Esophagus muscularis mucosa (tissue), 4 donors: Measurements from ENCODE around the gene RAB11FIP4. TPM values are rescaled to one million over a fixed set of nuclear protein-coding genes. Genes with fewer than 3 reads are reported as not detected.

Source experiments
- DNase-seq: peaks from one replicate; pipeline ENCODE4 v3.0.0-alpha.2; 2017; ENCODE audit errors: extremely low spot score
- H3K27ac ChIP-seq, 4 donors: fragments of 200-600 bp; sonication (generic); replicated peaks in 1 of 4; 1 replicate in 3 of 4; 2 replicates in 1 of 4; pipeline ENCODE4 v1.5.1; 2016 to 2019; ENCODE audit warnings: mild to moderate bottlenecking in 1 of 4
- H3K27me3 ChIP-seq, 4 donors: fragments of 200-600 bp; sonication (generic); one replicate each; pipeline versions ENCODE4 v1.5.1 to v1.6.0; 2016 to 2019
- H3K36me3 ChIP-seq, 4 donors: fragments of 200-600 bp; sonication (generic); one replicate each; pipeline ENCODE4 v1.5.1; 2016 to 2019
- H3K4me1 ChIP-seq, 4 donors: fragments of 200-600 bp; sonication (generic); one replicate each; pipeline ENCODE4 v1.5.1; 2016 to 2019
- H3K4me3 ChIP-seq, 4 donors: fragments of 200-600 bp; sonication (generic); 1 replicate in 2 of 4; 2 replicates in 2 of 4; pipeline ENCODE4 v1.5.1; 2016 to 2019; ENCODE audit warnings: mild to moderate bottlenecking in 4 of 4, moderate library complexity in 1 of 4
- H3K9me3 ChIP-seq, 4 donors: fragments of 200-600 bp; sonication (generic); 1 replicate in 3 of 4; 2 replicates in 1 of 4; pipeline ENCODE4 v1.5.1; 2016 to 2019
- EP300 ChIP-seq: sonication (generic); formaldehyde crosslinking; IDR thresholded peaks from one replicate; pipeline ENCODE4 v1.6.1; 2017; ENCODE audit warnings: antibody characterized with exemption
- POLR2A ChIP-seq: fragments of 450-650 bp; IDR thresholded peaks from one replicate; pipeline ENCODE4 v1.6.1; 2017; ENCODE audit warnings: antibody characterized with exemption, moderate library complexity, mild to moderate bottlenecking, low read depth
- POLR2AphosphoS5 ChIP-seq, 2 donors: sonication (generic); formaldehyde crosslinking; IDR thresholded peaks; one replicate each; pipeline ENCODE4 v1.6.1; 2017; ENCODE audit warnings: antibody characterized with exemption in 2 of 2
- WGBS: methylation state at CpG from one replicate; pipeline ENCODE4 v1.1.5; 2018; 5-methylcytosine and 5-hydroxymethylcytosine counted together
- intact Hi-C: fragments of 100-400 bp; cut with DNase I; formaldehyde crosslinking; loops from one replicate; pipeline ENCODE4 v1.15.1; 2023
- total RNA-seq, 4 donors: library from RNA; depleted of rRNA; stranded (reverse); fragments of >200 nt; gene quantifications; one replicate each; pipeline versions ENCODE4 v1.1.0 to v1.2.1, GENCODE V29; 2016
- TF ChIP-seq, protein P1 (sequence below), 3 experiments: fragments of 200-600 bp in 2 of 3; fragments of 450-650 bp in 1 of 3; sonication (generic) in 2 of 3; IDR thresholded peaks; one replicate each; pipeline ENCODE4 v1.5.1; 2017 to 2019; ENCODE audit warnings: antibody characterized with exemption in 3 of 3, mild to moderate bottlenecking in 2 of 3, moderate library complexity in 1 of 3

Gene RAB11FIP4
- total RNA-seq, 4 donors from 2014 or later = 0.75 to 2.3 (median 1.7) TPM

DNA sequence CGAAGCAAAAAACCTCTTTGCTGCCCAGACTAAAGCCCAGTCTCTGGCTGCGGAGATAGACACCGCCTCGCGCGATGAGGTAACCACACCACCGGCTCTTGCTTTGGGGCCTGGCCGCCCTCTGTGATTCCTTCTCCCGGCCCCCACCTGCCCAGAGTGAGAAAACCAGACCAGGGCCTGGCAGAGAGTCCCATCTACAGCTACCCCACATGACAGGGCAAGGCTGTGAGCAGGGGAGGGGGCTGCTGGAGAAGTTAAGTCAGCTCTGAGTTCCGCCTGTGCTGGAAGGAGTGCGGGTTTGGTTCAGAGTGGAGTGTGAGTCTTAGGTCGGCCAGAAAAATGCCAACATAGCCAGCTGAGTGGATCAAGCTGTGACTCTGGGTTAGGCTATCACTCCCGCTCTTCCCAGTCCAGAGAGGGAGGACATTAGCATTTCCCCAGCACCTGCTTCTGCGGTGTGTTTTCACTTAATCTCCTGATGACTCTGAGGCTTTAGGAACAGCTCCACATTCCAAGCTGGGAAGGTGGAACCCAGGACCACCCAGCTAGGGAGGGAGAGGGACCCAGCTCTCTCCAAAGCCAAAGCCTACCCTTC is 139.0 kb downstream of the RAB11FIP4 start:
- intact Hi-C loops = no loop called here
- Histone ChIP-seq H3K27me3 (no peaks in the 10 kb centered on the region), H3K4me1 (peaks cover 0 to 16% (median 7%) of the 10 kb centered on the region in 4 donors), H3K4me3 (no peak overlapping the region), H3K36me3 (peaks cover 0 to 26% (median 4%) of the 10 kb centered on the region in 4 donors), H3K27ac (no peak overlapping the region), H3K9me3 (no peaks in the 10 kb centered on the region)
- no peak for TF ChIP-seq POLR2AphosphoS5 (IDR thresholded peaks at IDR 0.05)
- no peak for TF ChIP-seq EP300
- no peak for TF ChIP-seq POLR2A
- TF ChIP-seq, protein P1, sequence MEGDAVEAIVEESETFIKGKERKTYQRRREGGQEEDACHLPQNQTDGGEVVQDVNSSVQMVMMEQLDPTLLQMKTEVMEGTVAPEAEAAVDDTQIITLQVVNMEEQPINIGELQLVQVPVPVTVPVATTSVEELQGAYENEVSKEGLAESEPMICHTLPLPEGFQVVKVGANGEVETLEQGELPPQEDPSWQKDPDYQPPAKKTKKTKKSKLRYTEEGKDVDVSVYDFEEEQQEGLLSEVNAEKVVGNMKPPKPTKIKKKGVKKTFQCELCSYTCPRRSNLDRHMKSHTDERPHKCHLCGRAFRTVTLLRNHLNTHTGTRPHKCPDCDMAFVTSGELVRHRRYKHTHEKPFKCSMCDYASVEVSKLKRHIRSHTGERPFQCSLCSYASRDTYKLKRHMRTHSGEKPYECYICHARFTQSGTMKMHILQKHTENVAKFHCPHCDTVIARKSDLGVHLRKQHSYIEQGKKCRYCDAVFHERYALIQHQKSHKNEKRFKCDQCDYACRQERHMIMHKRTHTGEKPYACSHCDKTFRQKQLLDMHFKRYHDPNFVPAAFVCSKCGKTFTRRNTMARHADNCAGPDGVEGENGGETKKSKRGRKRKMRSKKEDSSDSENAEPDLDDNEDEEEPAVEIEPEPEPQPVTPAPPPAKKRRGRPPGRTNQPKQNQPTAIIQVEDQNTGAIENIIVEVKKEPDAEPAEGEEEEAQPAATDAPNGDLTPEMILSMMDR (IDR thresholded peaks at IDR 0.05) = no peak
- DNase-seq = no peak
- 76% methylated on average over 14 of the region's 14 CpGs for WGBS

DNA sequence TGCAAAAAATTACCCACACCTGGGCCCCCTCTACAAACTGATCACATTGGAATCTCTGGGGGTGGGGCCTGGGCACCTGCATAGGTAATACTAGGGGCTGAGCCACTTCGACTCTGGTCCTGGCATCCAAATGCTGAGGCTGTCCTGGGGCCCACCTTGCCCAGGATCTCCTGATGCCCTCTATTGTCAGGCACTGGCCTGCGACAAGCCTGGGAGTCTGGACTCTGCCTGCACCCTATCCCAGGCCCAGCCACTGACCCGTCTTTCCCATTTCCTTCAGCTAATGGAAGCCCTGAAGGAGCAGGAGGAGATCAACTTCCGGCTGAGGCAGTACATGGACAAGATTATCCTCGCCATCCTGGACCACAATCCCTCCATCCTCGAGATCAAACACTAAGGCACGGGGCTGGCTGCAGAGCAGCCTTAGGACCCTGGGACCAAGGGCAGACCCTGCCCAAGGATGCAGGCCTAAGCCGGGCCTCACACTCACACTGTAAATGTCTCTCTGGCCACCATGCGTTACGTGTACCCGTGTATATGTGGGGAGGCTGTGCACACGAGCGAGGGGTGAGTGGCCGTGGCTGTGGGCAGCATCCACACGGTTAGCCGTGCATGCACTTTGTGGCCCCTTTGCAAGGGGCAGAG is 140.0 kb downstream of the RAB11FIP4 start:
- Histone ChIP-seq H3K27me3 (no peaks in the 10 kb centered on the region), H3K36me3 (peaks cover 0 to 26% (median 4%) of the 10 kb centered on the region in 4 donors), H3K4me1 (peaks cover 0 to 16% (median 7%) of the 10 kb centered on the region in 4 donors), H3K4me3 (no peak overlapping the region), H3K9me3 (no peaks in the 10 kb centered on the region), H3K27ac (no peak overlapping the region)
- WGBS = 94% methylated on average over 9 of the region's 16 CpGs
- no peak for DNase-seq
- no peak for TF ChIP-seq POLR2AphosphoS5 (IDR thresholded peaks at IDR 0.05)
- TF ChIP-seq POLR2A = no peak
- no peak for TF ChIP-seq EP300
- TF ChIP-seq, protein P1 (IDR thresholded peaks at IDR 0.05) = no peak
- intact Hi-C loops = no loop called here

DNA sequence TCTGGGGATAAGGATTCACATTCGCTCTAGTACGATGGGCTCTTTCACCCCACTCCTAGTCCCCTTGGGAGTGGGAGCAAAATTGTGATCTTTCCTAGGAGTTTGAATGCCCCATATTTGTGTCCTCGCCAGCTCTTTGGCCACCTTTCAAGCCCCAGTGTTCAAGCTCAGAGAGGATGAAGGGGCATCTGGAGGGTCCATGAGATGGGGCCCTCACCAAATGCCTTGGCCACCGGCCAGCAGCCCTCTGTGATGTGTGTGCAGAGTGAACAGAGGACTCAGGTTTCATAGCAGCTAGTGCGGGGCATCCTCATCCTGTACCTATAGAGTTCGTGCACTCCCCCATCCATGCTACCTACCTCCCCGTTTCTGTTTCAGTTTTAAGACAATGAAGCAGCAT is 140.6 kb downstream of the RAB11FIP4 start:
- no peak for DNase-seq
- 85% methylated on average over 7 of the region's 7 CpGs for WGBS
- intact Hi-C loops = no loop called here
- no peak overlapping the region for H3K27ac ChIP-seq
- no peak overlapping the region for H3K4me3 ChIP-seq
- no peaks in the 10 kb centered on the region for H3K9me3 ChIP-seq
- peaks cover 0 to 26% (median 4%) of the 10 kb centered on the region in 4 donors for H3K36me3 ChIP-seq
- H3K27me3 ChIP-seq = no peaks in the 10 kb centered on the region
- no peak for TF ChIP-seq EP300
- peaks cover 0 to 16% (median 7%) of the 10 kb centered on the region in 4 donors for H3K4me1 ChIP-seq

DNA sequence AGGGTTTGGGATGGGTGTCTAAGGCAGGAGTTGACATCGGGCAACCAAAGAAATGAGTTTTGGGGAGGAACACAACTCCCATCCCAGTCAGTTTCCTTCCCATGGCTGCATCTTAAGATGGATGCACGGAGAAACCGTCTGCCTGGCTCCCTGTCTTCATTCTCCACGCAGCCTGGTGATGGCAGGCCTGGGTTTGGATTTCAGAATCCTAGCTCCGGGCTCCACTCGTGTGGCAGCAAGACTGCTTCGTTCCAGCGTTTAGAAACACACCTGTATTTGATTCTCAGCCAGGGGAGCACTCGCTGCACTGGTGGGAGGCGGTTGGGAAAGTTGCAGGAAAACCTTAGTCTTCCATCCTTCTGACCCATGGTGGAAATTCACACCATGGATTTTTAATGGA is 141.1 kb downstream of the RAB11FIP4 start:
- no peak for TF ChIP-seq EP300
- no peak for TF ChIP-seq POLR2A
- TF ChIP-seq POLR2AphosphoS5 (IDR thresholded peaks at IDR 0.05) = no peak
- TF ChIP-seq, protein P1 (IDR thresholded peaks at IDR 0.05) = no peak
- intact Hi-C loops = no loop called here
- Histone ChIP-seq H3K27ac (no peak overlapping the region), H3K4me1 (peaks cover 0 to 19% (median 11%) of the 10 kb centered on the region in 4 donors), H3K27me3 (no peaks in the 10 kb centered on the region), H3K9me3 (no peaks in the 10 kb centered on the region), H3K36me3 (peaks cover 0 to 26% (median 4%) of the 10 kb centered on the region in 4 donors), H3K4me3 (no peak overlapping the region)
- WGBS = 92% methylated on average over 9 of the region's 10 CpGs
- DNase-seq = no peak

DNA sequence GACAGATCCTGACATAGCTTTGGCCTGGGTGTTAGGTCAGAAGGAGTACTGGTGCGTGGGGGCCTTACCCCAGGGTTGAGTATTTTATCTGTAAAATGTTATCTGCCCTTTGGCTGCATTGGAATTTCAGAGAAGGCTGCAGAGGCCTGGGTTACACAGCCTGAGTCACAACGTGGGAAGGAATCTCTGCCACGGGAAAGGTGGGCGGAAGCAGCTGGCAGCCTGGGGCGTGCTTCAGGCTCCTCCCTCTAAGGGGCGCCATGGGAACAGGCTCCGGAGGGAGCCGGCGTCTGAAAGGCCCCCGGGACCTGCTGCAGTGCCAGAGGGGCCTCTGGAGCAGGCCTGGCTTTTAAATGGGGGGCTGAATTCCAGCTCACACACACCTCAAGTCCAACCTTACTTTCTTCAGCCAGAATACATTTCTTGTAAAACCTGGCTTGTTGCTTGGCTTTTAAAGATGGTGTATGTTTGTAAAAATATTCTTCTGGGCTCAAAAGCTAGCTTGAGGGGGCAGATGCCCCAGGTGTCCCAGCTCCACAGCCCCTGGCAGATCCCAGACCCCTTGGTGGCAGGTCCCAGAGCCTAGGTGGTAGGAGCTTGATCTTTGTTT is 142.2 kb downstream of the RAB11FIP4 start:
- H3K4me3 ChIP-seq = no peak overlapping the region
- no peaks in the 10 kb centered on the region for H3K27me3 ChIP-seq
- peaks cover 0 to 26% (median 2%) of the 10 kb centered on the region in 4 donors for H3K36me3 ChIP-seq
- DNase-seq = no peak
- intact Hi-C loops = no loop called here
- no peak for TF ChIP-seq EP300
- no peak for TF ChIP-seq POLR2AphosphoS5 (IDR thresholded peaks at IDR 0.05)
- TF ChIP-seq, protein P1 (IDR thresholded peaks at IDR 0.05) = peak in 2 of 3 experiments; percentile 32 to 41
- no peak for TF ChIP-seq POLR2A
- H3K4me1 ChIP-seq = peaks cover 0 to 28% (median 20%) of the 10 kb centered on the region in 4 donors
- no peak overlapping the region for H3K27ac ChIP-seq
- WGBS = 24% methylated on average over 8 of the region's 10 CpGs
- H3K9me3 ChIP-seq = no peaks in the 10 kb centered on the region
